Fibroblast of mammary gland (primary cell): ENCODE measurements around the gene MYOG.

Source experiments
- DNase-seq: peaks from one replicate; pipeline ENCODE4 v3.0.0-alpha.2; 2010; ENCODE audit warnings: low read depth
- H3K4me3 ChIP-seq: 2 replicates; pipeline ENCODE4 v1.5.1; 2011; ENCODE audit warnings: low read depth, mild to moderate bottlenecking, low read length, moderate library complexity; ENCODE audit not compliant: control insufficient read depth
- TF ChIP-seq, protein P1 (sequence below): conservative IDR thresholded peaks from 2 replicates; pipeline ENCODE4 v1.5.1; 2011; ENCODE audit warnings: low read depth, low read length, inconsistent platforms; ENCODE audit not compliant: control insufficient read depth, insufficient read depth

The MYOG gene

DNA sequence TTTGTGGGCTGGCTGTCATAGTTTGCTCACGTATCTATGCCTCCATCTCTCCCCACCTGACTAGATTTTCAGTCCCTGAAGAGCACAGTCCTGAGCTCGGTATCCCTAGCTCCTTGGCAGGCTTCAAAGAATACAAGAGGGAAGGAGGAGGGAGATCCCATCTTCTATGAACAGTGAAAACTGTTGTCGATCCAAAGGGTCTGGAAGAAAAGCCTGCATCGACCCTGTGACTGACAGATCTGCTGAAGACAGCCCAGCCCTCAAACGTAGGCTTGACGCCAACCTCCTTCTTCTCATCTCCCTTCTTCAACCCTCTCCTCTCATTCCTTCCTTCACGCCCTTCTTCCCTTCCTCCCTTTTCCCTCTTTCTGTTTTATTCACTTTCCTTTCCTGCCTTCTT, 28.4 kb upstream of the MYOG start:
- H3K4me3 ChIP-seq = no peak overlapping the region
- TF ChIP-seq, protein P1, sequence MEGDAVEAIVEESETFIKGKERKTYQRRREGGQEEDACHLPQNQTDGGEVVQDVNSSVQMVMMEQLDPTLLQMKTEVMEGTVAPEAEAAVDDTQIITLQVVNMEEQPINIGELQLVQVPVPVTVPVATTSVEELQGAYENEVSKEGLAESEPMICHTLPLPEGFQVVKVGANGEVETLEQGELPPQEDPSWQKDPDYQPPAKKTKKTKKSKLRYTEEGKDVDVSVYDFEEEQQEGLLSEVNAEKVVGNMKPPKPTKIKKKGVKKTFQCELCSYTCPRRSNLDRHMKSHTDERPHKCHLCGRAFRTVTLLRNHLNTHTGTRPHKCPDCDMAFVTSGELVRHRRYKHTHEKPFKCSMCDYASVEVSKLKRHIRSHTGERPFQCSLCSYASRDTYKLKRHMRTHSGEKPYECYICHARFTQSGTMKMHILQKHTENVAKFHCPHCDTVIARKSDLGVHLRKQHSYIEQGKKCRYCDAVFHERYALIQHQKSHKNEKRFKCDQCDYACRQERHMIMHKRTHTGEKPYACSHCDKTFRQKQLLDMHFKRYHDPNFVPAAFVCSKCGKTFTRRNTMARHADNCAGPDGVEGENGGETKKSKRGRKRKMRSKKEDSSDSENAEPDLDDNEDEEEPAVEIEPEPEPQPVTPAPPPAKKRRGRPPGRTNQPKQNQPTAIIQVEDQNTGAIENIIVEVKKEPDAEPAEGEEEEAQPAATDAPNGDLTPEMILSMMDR = no peak
- DNase-seq = no peak

DNA sequence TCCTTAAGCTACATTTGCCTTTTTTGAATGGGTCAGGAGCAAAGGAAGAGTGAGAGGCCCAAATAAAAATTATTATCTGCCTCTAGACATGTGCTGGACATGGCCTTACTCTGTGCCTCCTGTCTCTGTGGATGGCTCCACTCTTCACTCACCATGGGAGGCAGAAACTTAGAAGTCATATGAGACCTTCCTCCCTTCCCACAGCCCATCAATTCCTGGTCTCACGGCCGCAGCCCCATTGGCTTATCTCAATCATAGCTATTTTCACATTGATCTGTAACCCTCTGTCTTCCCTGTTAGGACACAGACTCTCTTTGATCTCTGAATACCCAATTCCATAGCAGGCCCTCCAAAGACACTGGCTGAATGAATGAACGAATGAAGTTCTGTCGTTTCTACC, 27.5 kb upstream of the MYOG start:
- no peak for DNase-seq
- no peak overlapping the region for H3K4me3 ChIP-seq
- TF ChIP-seq, protein P1 = no peak

DNA sequence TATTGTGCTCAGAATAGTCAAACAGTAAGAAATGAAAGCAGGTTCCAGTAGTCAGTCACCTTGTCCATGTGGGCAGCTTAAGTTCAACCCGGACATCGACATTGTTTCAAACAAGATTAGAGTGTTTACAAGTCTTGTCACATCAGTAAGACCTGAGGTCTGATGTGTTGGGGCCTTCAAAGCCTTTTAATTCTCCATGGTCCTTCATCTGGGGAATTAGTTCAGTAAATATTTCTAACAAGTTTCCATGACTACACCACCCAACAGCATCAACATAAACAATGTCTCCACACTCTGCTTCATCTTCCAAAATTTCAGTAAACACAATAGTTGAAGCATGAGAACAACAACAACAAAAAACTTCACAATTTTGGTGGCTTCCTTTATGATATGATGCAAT, 26.7 kb upstream of the MYOG start:
- TF ChIP-seq, protein P1 = no peak
- H3K4me3 ChIP-seq = no peak overlapping the region
- no peak for DNase-seq

DNA sequence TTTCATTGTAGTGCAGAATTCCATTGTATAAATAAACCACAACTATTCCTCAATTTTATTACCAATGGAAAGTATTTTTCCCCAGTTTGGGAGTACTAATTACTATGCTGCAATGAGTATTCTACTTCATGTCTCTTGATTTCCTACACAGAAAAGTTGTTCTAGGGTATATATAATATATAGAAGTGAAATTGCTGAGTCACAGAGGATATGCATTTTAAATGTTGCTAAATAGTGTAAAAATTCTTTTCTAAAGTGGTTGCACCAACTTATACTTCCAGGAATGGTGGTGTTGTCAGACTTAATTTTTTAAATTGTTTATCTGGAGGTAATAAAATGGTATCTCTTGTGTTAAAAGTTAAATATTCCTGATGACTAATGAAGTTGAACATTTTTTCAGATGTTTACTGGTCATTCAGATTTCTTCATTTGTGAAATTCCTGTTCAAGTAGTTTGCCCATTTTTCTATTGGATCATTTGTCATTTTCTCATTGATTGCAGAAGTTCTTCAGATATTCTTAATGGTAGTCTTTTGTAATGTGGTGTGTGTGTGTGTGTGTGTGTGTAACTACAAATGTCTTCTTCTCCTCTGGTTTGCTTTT, 19.1 kb upstream of the MYOG start:
- TF ChIP-seq, protein P1 = no peak
- no peak overlapping the region for H3K4me3 ChIP-seq
- no peak for DNase-seq

DNA sequence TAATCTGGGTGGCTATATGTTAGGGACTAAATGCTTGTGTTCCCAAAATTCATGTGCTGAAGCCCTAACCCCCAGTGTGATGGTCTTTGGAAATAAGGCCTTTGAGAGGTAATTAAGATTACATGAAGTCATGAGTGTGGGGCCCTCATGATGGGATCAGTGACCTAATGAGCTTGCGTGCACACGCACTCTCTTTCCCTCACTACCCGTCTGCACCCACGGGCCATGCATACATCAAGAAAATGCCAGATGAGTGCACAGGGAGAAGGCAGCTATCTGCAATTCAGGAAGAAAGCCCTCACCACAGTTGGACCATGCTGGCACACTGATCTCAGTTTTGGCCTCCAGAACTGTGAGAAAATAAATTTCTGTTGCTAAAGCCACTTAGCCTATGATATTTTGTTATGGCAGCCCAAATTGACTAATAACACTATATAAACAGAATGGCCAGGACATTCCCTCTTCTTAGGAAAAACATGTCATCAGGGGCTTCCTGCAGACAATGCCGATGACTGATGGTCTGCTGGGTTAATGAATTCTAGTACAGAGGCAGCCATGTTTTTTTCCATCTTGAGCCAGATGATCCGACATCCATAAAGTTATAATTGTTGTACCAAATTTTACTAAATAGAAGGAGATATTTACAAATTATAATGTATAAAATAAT, 18.1 kb upstream of the MYOG start:
- TF ChIP-seq, protein P1 = no peak
- no peak for DNase-seq
- H3K4me3 ChIP-seq = no peak overlapping the region

DNA sequence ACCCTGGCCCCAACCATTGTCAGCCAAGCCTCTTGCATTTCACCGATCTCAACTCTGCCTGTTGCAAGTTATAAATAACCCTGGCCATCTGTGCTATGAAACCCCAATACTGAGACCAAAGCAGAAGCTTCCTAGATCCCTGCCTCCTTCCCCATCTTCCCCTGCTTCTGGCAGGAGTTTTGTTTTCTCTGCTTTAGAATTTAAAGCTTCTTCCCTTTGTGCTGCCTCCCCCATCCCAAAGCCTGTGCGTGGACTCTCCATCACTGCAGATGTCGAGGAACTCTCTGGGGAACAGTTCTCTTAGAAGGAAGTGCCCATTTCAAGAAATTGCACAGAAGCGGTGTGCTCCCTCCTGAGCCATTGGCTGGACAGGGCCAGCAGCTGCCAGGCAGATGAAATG, 17.4 kb upstream of the MYOG start:
- TF ChIP-seq, protein P1 = no peak
- no peak for DNase-seq
- H3K4me3 ChIP-seq = no peak overlapping the region
